ENCODE data around the gene IL37. TPM values are rescaled to one million over a fixed set of nuclear protein-coding genes. Genes with fewer than 3 reads are reported as not detected.

IL37 gene, protein sequence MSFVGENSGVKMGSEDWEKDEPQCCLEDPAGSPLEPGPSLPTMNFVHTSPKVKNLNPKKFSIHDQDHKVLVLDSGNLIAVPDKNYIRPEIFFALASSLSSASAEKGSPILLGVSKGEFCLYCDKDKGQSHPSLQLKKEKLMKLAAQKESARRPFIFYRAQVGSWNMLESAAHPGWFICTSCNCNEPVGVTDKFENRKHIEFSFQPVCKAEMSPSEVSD
- total RNA-seq, result 1 to 10 TPM in 1 of 2 donors, not detected in 1; 1.4 TPM

DNA sequence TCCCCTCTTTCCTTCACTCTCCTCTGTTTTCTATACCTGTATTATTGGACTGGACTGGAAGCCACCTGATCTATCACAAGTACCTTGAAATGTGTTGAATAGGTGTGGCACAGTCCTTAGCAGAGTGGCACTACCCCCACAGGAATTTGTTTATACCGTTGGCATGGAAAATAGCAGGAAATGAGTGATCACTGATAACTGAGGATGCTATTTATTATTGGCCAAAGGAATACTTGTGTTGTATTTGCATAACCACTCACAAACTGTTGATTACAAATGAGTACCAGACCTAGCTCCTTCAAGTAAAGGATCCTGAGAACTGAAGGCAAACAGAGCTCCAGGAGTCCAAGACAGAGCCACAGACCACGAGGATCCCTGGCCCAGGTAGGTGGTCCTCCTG is at the start of gene IL37:
Gene IL37, plus strand, starts transcription at position 301 of the 400 bp plus-strand sequence. CDS start 1,848 bp downstream, outside the sequence.
- no peaks in the 10 kb centered on the region for H3K9me3 ChIP-seq
- no peak for TF ChIP-seq POLR2A (IDR thresholded peaks at IDR 0.05)
- no peak for TF ChIP-seq CTCF (IDR thresholded peaks at IDR 0.05)
- no peak for DNase-seq (ENCODE audit: low spot score)
- H3K27me3 ChIP-seq (replicated peaks; ENCODE audit: insufficient read depth), result no peaks in the 10 kb centered on the region
- H3K4me1 ChIP-seq (replicated peaks), result no peaks in the 10 kb centered on the region
- intact Hi-C loops (cut with DNase I), result no loop called here
- no peaks in the 10 kb centered on the region for H3K36me3 ChIP-seq
- 39% methylated on average over 2 of the region's 2 CpGs for WGBS
- no peak within 1 kb of the TSS for H3K4me3 ChIP-seq
- no peak within 1 kb of the TSS for H3K27ac ChIP-seq

- WGBS, result 100% methylated on average over 1 of the region's 1 CpG
- Histone ChIP-seq H3K4me3 (no peak overlapping the region), H3K27me3 (replicated peaks; ENCODE audit: insufficient read depth) (no peaks in the 10 kb centered on the region), H3K4me1 (replicated peaks) (no peaks in the 10 kb centered on the region), H3K36me3 (no peaks in the 10 kb centered on the region), H3K9me3 (no peaks in the 10 kb centered on the region), H3K27ac (no peak overlapping the region)
- TF ChIP-seq POLR2A (IDR thresholded peaks at IDR 0.05) (no peak), POLR2AphosphoS5 (IDR thresholded peaks at IDR 0.05) (no peak), CTCF (IDR thresholded peaks at IDR 0.05) (no peak)
- intact Hi-C loops (cut with DNase I), result no loop called here
- no peak for DNase-seq (ENCODE audit: low spot score)
Observed at GRCh38 chr2:112864072-112864471, 46.9 kb upstream of the IL37 start.

GRCh38 chr2:112866128-112866835 is 44.7 kb upstream of the IL37 start:
- no peak for DNase-seq (ENCODE audit: low spot score)
- WGBS, result 84% methylated on average over 8 of the region's 8 CpGs

GRCh38 chr2:112867701-112868631 is 43.0 kb upstream of the IL37 start:
- Histone ChIP-seq H3K27me3 (replicated peaks; ENCODE audit: insufficient read depth) (no peaks in the 10 kb centered on the region), H3K36me3 (no peaks in the 10 kb centered on the region), H3K4me3 (no peak overlapping the region), H3K4me1 (replicated peaks) (peaks cover 4% of the 10 kb centered on the region), H3K9me3 (no peaks in the 10 kb centered on the region), H3K27ac (no peak overlapping the region)
- WGBS, result 80% methylated on average over 7 of the region's 7 CpGs
- DNase-seq (ENCODE audit: low spot score), result no peak
- intact Hi-C loops (cut with DNase I), result no loop called here
- TF ChIP-seq CTCF (IDR thresholded peaks at IDR 0.05) (no peak), POLR2AphosphoS5 (IDR thresholded peaks at IDR 0.05) (no peak)

More at GRCh38 chr2:112866128-112866835, 44.7 kb upstream of the IL37 start:
- no peaks in the 10 kb centered on the region for H3K27me3 ChIP-seq (replicated peaks; ENCODE audit: insufficient read depth)
- H3K4me3 ChIP-seq, result no peak overlapping the region
- H3K4me1 ChIP-seq (replicated peaks), result peaks cover 4% of the 10 kb centered on the region
- intact Hi-C loops (cut with DNase I), result no loop called here
- no peaks in the 10 kb centered on the region for H3K36me3 ChIP-seq
- TF ChIP-seq POLR2A (IDR thresholded peaks at IDR 0.05) (no peak), CTCF (IDR thresholded peaks at IDR 0.05) (no peak), POLR2AphosphoS5 (IDR thresholded peaks at IDR 0.05) (no peak)
- no peaks in the 10 kb centered on the region for H3K9me3 ChIP-seq
- H3K27ac ChIP-seq, result no peak overlapping the region

Measured in prostate gland (tissue), 2 donors.